Caco-2 (cell line): Measurements from ENCODE around the gene LMO7. TPM values are rescaled to one million over a fixed set of nuclear protein-coding genes. Genes with fewer than 3 reads are reported as not detected.

ENCODE experiments used
- BruUV-seq: library from RNA; stranded (reverse); fragments of 400-500 nt; replicated peaks from 2 replicates; lab custom pipeline; 2021; lab: Mats Ljungman, UMichigan
- CTCF ChIA-PET: fragments of 300-600 bp; sonication (Branson Sonifier 250); formaldehyde crosslinking; loops from one replicate; lab custom pipeline; 2022; ENCODE audit warnings: antibody characterized with exemption; lab: Charles Lee
- POLR2A ChIA-PET: fragments of 300-600 bp; sonication (Branson Sonifier 250); formaldehyde crosslinking; loops from one replicate; lab custom pipeline; 2022; ENCODE audit warnings: antibody characterized with exemption; lab: Charles Lee
- DNase-seq, 2 experiments: peaks; one replicate each; pipeline versions ENCODE4 v3.0.0 to v3.0.0-alpha.2; 2020 to 2022
- H3K27me3 ChIP-seq: replicated peaks from 2 replicates; pipeline ENCODE4 v1.6.0; 2011; ENCODE audit warnings: low read length; ENCODE audit not compliant: control insufficient read depth, insufficient read depth
- H3K36me3 ChIP-seq: 2 replicates; pipeline ENCODE4 v1.5.1; 2011; ENCODE audit warnings: low read length; ENCODE audit not compliant: control insufficient read depth, insufficient read depth
- H3K4me1 ChIP-seq: fragments of 250-450 bp; sonication (Bioruptor Pico); 2 replicates; pipeline ENCODE4 v1.5.1; 2020; ENCODE audit warnings: mild to moderate bottlenecking
- H3K4me3 ChIP-seq: 2 replicates; pipeline ENCODE4 v1.5.1; 2011; ENCODE audit warnings: low read depth, mild to moderate bottlenecking, control low read depth, low read length
- H3K9me3 ChIP-seq: fragments of 250-450 bp; sonication (Bioruptor Pico); 2 replicates; pipeline ENCODE4 v1.5.1; 2020; ENCODE audit warnings: mild to moderate bottlenecking, moderate library complexity
- H3K27ac Mint-ChIP-seq: one replicate; pipeline ENCODE4 v1.8.0; 2022; ENCODE audit warnings: mixed read lengths; ENCODE audit not compliant: unreplicated experiment
- H3K27me3 Mint-ChIP-seq: one replicate; pipeline ENCODE4 v1.8.0; 2022; ENCODE audit warnings: mixed read lengths; ENCODE audit not compliant: insufficient read depth, unreplicated experiment
- H3K36me3 Mint-ChIP-seq: one replicate; pipeline ENCODE4 v1.8.0; 2022; ENCODE audit warnings: mild to moderate bottlenecking, mixed read lengths; ENCODE audit not compliant: insufficient read depth, unreplicated experiment
- H3K4me1 Mint-ChIP-seq: one replicate; pipeline ENCODE4 v1.8.0; 2022; ENCODE audit warnings: low read depth, mixed read lengths; ENCODE audit not compliant: unreplicated experiment
- H3K4me3 Mint-ChIP-seq: one replicate; pipeline ENCODE4 v1.8.0; 2022; ENCODE audit warnings: mild to moderate bottlenecking, moderate library complexity, mixed read lengths; ENCODE audit not compliant: unreplicated experiment
- H3K9me3 Mint-ChIP-seq: one replicate; pipeline ENCODE4 v1.8.0; 2022; ENCODE audit warnings: mixed read lengths; ENCODE audit not compliant: unreplicated experiment
- CTCF ChIP-seq, 2 experiments: fragments of 200-600 bp in 1 of 2; IDR thresholded peaks; 1 replicate in 1 of 2; 2 replicates in 1 of 2; pipeline versions ENCODE4 v1.5.1 to v1.8.0; 2011 to 2022; ENCODE audit warnings: antibody characterized with exemption in 1 of 2, control low read depth in 1 of 2, inconsistent platforms in 1 of 2, low read depth in 1 of 2, low read length in 1 of 2, mild to moderate bottlenecking in 1 of 2, moderate library complexity in 1 of 2; ENCODE audit not compliant: insufficient read depth in 1 of 2, severe bottlenecking in 1 of 2, unreplicated experiment in 1 of 2
- intact Hi-C: fragments of 100-400 bp; cut with micrococcal nuclease; formaldehyde crosslinking; loops from one replicate; pipeline ENCODE4 v1.10.0; 2022; ENCODE audit not compliant: unreplicated experiment
- total RNA-seq: library from RNA; stranded (reverse); gene quantifications from 2 replicates; pipeline ENCODE4 v1.2.3, GENCODE V29; 2022

LMO7 gene
- total RNA-seq, 1 experiment from 2014 or later: 209 TPM

GRCh38 chr13:75713852-75714251 lies 77.7 kb downstream of the LMO7 start:
- intact Hi-C loops: no loop called here
- Histone ChIP-seq H3K36me3 (no peaks in the 10 kb centered on the region), H3K27me3 (no peaks in the 10 kb centered on the region), H3K4me1 (no peaks in the 10 kb centered on the region), H3K4me3 (no peak overlapping the region), H3K9me3 (no peaks in the 10 kb centered on the region)
- TF ChIP-seq CTCF (IDR thresholded peaks at IDR 0.05; ENCODE audit: insufficient read depth in 1 of 2, low read depth in 1 of 2, low read length in 1 of 2, severe bottlenecking in 1 of 2, unreplicated experiment in 1 of 2): no peak
- H3K9me3 Mint-ChIP-seq: no peaks in the 10 kb centered on the region
- ChIA-PET POLR2A (no interaction called here), CTCF (no interaction called here)
- DNase-seq: no peak
- peaks cover 7% of the 10 kb centered on the region for H3K4me1 Mint-ChIP-seq
- H3K4me3 Mint-ChIP-seq: no peak overlapping the region
- H3K27ac Mint-ChIP-seq: no peak overlapping the region
- BruUV-seq: no TSS peak
- H3K36me3 Mint-ChIP-seq: no peaks in the 10 kb centered on the region
- no peaks in the 10 kb centered on the region for H3K27me3 Mint-ChIP-seq

DNA sequence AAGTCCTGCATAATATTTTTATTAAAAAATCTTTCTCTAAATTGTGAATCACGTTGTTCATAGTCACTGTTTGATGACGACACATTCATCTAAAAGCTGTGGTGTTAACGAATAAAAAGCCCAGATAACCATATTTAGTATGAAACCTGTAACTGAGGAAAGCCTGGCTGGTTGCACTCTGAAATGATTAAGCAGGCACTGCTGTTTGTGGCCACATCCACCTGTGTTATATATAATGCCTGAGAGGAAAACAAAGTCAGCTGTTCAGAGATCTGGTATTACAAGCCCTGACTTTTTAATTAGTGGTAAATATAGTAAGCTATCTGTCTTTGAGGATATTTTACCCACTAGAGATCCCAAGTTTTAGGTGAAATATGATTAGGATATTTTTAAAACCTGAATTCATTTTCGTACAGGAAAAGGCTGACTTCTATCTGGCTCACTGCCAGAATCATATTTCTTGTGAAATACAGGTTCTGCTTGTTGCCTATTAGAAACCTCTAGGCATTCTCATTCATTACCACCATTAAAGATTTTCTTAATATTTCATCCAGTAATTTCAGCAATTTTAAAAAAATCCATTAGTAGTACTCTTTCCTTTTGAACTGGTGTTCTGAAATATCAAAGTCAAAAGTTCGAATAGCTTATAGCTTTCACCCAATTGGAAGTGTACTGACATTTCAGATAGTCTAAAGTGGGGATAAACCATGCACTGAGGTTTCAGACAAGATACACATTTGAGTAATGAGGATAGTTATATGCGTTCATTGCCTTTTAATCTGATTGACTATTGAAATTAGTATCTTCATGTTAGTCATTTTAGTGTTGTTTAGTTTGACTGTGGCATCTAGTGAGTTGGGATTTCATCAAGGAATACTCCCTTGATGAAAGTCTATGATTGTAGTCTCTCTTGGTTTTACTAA lies 79.7 kb downstream of the LMO7 start:
- no peaks in the 10 kb centered on the region for H3K9me3 ChIP-seq
- POLR2A ChIA-PET: no interaction called here
- no peak overlapping the region for H3K4me3 ChIP-seq
- no peak for DNase-seq
- intact Hi-C loops: no loop called here
- no peaks in the 10 kb centered on the region for H3K27me3 ChIP-seq
- no peak overlapping the region for H3K4me3 Mint-ChIP-seq
- no peaks in the 10 kb centered on the region for H3K9me3 Mint-ChIP-seq
- H3K27me3 Mint-ChIP-seq: no peaks in the 10 kb centered on the region
- BruUV-seq: no TSS peak
- CTCF ChIA-PET: no interaction called here
- H3K36me3 ChIP-seq: no peaks in the 10 kb centered on the region
- no peak overlapping the region for H3K27ac Mint-ChIP-seq
- H3K4me1 ChIP-seq: peaks cover 13% of the 10 kb centered on the region
- no peak for TF ChIP-seq CTCF (IDR thresholded peaks at IDR 0.05; ENCODE audit: insufficient read depth in 1 of 2, low read depth in 1 of 2, low read length in 1 of 2, severe bottlenecking in 1 of 2, unreplicated experiment in 1 of 2)
- H3K36me3 Mint-ChIP-seq: peaks cover 6% of the 10 kb centered on the region
- peaks cover 19% of the 10 kb centered on the region for H3K4me1 Mint-ChIP-seq

- no peak overlapping the region for H3K4me3 Mint-ChIP-seq
- no peaks in the 10 kb centered on the region for H3K27me3 Mint-ChIP-seq
- H3K36me3 Mint-ChIP-seq: peaks cover 6% of the 10 kb centered on the region
- TF ChIP-seq CTCF (IDR thresholded peaks at IDR 0.05; ENCODE audit: insufficient read depth in 1 of 2, low read depth in 1 of 2, low read length in 1 of 2, severe bottlenecking in 1 of 2, unreplicated experiment in 1 of 2): no peak
- DNase-seq: no peak
- H3K4me3 ChIP-seq: no peak overlapping the region
- H3K9me3 ChIP-seq: no peaks in the 10 kb centered on the region
- peaks cover 2% of the 10 kb centered on the region for H3K9me3 Mint-ChIP-seq
- ChIA-PET POLR2A (no interaction called here), CTCF (no interaction called here)
- peaks cover 19% of the 10 kb centered on the region for H3K4me1 Mint-ChIP-seq
- no peaks in the 10 kb centered on the region for H3K36me3 ChIP-seq
- no peaks in the 10 kb centered on the region for H3K27me3 ChIP-seq
- intact Hi-C loops: no loop called here
- no TSS peak for BruUV-seq
- no peak overlapping the region for H3K27ac Mint-ChIP-seq
- H3K4me1 ChIP-seq: peaks cover 13% of the 10 kb centered on the region
Observed at GRCh38 chr13:75717525-75717924, 81.4 kb downstream of the LMO7 start.
